Activated CD8-positive, alpha-beta memory T cell treated with anti-CD3 and anti-CD28 coated beads, Interleukin-2, amount 50 U/mL, for 24 hours (primary cell): ENCODE data around the gene SPCS2.
A peak's percentile ranks its signal among the peaks of the same experiment; 100 is the strongest.
"Not testable (repeated sequence)": the region's sequence is repeated elsewhere in the genome, so short reads cannot be mapped to it uniquely, and the experiment has no call there.

Experiments
- DNase-seq: peaks from one replicate; pipeline ENCODE4 v3.0.0-alpha.2; 2020; ENCODE audit errors: extremely low read depth

Gene SPCS2

DNA sequence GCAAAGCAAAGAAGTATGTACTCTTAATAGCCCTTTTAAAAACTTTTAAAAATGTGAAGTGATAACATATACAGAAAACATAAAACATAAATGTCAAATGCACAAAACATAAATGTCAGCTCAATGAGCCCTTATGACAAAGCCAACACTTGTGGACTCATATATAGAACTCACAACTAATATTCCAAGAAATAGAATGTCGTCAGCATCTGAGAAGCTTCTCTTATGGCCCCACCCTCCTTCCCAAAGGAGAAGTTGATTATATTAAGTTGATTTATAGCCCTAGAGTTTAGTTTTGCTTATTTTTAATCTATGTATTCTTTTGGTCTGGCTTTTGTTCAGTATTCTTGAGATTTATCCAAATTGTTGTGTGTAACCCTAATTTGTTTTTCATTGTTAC, 53.5 kb downstream of the SPCS2 start:
- no peak for DNase-seq

GRCh38 chr11:75004215-75004614, 55.1 kb downstream of the SPCS2 start:
- no peak for DNase-seq

DNA sequence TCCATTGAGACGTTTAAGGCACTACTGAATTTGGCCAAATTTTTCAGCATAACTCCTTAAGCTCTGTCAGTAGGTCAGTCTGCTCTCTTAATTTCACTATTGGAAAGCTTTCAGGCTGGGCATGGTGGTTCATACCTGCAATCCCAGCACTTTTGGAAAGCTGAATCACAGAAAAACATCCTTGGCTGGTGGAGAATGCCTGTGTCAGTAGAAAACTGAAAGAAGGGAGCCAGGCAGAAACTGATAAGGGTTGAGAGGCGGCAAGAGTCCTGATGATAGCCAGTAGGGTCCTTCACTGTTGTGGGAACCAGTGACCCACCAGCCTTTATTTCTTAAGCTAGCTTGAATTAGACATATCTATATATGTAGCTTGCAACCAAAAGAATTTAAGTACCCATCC, 62.3 kb downstream of the SPCS2 start:
- DNase-seq = no peak

DNA sequence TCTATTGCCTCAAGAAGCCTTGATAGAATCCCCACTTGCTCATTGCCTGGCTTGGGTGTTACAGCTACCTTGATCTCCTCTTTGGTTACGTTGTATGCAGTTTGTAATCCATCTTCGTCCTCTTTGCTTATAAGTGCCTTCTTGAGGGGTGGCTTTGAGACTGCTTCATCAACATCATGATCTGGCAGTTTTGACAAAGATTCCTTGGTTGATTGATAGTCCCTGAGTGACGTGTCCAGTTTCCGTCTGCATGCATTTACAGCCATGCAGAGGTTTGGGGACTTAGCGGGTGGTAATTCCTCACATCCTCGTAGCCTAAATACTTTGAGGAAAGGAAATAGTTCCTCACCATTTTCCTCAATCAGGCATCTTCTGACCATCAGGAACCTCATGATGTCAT, 62.8 kb downstream of the SPCS2 start:
- no peak for DNase-seq

DNA sequence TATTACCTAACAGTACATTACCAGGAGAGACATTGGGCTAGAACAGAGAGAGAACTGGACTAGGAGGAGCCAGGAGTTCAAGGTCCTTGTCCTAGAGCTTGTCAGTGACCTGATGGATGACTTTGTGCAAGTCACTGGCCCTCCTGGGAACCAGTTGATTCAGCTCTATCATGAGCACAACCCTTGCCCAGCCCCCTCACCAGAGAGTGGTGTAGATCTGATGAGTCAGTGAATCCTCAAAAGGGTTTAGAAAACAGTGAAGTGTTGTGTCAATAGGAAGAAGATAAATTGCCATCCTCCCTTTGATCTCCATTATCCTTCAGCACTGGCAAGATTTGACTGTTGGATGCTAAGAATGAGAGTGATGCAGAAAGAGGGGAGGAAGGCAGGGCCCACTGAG, 64.0 kb downstream of the SPCS2 start:
- no peak for DNase-seq

DNA sequence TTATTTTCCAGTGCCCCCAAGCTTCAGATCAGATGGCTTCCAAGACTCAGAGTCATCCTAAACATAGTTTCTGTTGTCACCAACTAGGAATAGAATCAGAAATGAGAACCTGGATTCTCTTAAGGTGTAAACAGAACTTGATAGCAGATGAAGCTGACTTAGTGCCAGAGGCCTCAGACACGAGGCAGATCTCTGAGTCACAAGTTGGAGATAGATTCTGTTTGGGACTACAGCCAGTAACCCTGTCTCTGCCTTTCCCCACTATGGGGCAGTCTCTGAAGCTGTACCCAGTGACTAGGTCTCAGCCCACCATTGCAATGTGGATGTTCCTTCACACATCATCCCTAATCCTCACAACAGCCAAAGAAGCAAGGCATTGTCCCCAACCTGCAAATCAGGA, 65.1 kb downstream of the SPCS2 start:
- no peak for DNase-seq

- not testable (repeated sequence) for DNase-seq
These were observed 70.1 kb downstream of the SPCS2 start for GRCh38 chr11:75019200-75019599.

DNA sequence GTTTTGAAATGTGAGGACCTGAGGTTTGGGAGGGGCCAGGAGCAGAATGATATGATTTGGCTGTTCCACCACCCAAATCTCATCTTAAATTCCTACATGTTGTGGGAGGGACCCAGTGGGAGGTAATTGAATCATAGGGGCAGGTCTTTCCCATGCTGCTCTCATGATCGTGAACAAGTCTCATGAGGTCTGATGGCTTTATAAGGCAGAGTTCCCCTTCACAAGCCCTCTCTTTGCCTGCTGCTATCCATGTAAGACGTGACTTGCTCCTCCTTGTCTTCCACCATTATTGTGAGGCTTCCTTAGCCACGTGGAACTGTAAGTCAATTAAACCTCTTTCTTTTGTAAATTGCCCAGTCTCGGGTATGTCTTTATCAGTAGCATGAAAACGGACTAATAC, 71.3 kb downstream of the SPCS2 start:
- DNase-seq = not testable (repeated sequence)

DNA sequence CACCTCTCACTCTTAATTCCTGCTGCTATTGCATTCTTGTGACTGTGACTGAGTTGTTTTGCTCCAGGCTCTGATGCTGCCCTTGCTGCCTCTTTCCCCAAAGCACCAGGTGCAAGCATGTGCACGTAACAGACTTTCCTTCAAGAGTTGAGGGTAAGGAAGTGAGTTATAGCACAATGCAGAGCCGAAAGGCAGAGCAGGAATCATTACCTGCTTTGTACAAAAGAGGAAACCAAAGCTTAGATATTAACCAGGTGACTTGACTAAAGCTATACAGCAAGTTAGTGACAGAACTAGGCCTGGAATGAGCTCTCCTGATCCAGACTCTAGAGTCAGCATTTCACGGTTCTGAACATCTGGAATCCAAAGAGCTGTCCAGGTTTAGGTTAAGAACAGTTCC, 73.2 kb downstream of the SPCS2 start:
- DNase-seq = no peak

DNA sequence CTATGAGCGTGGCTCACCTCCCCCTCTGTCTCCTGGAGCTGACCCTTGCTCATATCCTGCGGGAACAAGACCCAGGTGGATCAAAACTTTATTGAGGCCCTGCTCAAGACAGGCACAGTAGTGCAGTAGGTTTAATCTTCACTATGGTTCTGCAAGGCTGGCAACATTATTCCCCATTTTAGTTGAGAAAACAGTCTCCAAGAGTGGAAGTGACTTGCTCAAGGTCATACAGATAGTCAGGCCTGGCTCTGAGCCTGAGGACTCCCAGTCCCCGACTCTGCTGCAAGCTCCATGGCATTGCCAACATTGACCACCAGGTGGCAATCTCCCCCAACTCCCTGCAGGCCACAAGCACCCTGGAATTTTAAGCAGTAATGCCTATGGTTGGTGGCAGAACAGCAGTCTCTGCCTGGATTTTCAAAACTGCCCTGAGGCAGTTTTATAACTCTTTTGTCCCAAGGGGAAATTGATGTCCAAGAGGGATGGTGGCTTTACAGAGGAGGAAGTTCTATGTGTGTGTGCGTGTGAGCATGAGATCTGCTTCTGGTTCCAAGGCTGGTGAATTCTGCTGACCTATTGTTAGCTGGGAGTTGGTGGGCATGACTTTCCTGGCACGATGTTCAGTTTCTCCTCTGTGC, 73.8 kb downstream of the SPCS2 start:
- peak; percentile 51 for DNase-seq

DNA sequence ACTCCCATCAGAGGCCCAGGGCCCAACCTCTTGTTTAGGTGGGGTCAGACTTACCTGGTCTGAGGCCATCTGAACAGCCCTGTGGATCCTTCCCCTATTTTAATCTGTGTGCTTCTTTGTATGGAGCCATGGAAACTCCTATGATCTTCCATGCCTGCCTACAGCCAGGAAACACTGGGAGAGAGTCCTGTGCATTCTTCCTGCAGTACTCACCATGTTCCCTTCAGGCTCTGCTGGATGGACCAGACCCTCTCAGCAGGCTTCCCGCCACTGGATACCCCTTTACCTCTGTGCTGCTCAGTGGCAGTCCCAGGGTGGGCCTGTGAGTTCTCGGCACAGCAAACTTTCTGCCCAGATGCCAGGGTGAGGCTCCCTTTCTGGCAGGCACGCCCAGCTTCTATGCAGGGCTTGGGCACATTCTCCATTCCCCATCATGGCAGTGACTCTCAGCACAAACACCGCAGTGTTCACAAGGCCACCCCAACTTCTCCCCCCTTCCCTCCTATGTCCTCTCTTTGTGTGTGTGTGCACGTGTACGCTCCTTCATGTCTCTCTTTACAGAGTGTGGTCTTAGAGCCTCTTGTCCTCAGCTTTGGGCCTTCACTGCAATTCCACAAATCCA, 74.5 kb downstream of the SPCS2 start:
- no peak for DNase-seq

- no peak for DNase-seq
These were observed 75.0 kb downstream of the SPCS2 start for GRCh38 chr11:75024068-75024449.

- no peak for DNase-seq
These were observed 75.7 kb downstream of the SPCS2 start for GRCh38 chr11:75024764-75025211.

DNA sequence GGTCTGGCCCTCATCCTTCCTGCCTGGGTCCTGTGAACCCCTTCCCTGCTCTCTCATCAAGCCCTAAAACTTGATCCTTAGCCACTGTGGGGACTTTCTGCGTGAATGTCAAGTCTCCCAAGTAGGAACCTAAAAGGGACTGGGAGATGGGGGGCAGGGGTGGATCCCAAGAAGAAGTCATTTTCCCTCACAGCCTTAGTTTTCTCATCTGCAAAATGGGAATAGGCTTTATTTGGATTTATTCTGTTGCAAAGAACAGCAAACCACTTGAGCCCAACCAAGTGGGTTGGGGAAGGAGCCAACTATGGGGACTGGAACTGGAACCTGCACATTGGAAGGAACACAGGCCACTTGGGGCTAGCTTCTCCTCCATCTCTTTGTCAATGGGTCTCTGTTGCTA, 76.5 kb downstream of the SPCS2 start:
- no peak for DNase-seq

DNA sequence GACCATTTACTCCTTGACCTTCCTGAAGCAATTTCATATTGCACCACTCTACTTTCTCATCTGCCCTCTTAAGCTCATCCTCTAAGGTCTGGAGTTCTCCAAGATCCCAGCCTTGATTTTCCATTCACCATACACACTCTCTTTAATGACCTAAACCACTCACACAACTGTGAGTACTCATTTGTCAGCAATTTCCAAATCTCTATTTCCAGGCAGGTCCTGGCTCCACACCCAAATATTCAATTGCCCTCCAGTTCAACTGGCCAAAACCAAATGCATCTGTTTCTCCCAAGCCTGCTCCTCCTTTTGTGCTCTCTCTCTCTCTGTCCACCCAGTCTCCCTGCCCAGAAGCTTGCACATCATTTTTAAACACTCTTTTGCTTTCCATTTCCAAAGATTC, 79.3 kb downstream of the SPCS2 start:
- DNase-seq = no peak
